ENCODE measurements around the gene MACROH2A2.

DNA sequence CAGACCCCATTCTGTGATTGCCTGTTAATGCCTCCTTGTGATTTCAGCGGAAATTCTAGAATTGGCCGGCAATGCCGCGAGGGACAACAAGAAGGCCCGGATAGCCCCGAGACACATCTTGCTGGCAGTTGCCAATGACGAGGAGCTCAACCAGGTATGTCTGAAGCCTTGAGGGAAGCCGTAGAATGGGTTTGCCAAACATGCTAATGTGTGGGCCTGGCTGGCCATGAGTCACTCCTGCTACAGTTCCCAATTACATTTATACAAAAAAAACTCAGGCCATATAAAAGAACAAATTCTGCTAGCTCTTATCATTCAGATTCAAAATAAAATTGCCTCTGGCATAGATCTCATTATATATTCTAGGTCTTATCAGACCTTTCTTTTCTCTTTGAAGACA is 37.4 kb downstream of the MACROH2A2 start:
- no peak for TF ChIP-seq CTCF (IDR thresholded peaks at IDR 0.05)
- TF ChIP-seq POLR2A (IDR thresholded peaks at IDR 0.05): no peak

All from thyroid gland (tissue), 4 donors.